K562 (cell line): Measurements from ENCODE around the gene ZNF865. TPM values are rescaled to one million over a fixed set of nuclear protein-coding genes. Genes with fewer than 3 reads are reported as not detected.

ENCODE experiments used
- ARID1B ChIP-seq: fragments of 450-650 bp; IDR thresholded peaks from 2 replicates; pipeline ENCODE4 v1.6.1; 2016; ENCODE audit warnings: antibody characterized with exemption, mild to moderate bottlenecking, inconsistent platforms
- EHMT2 ChIP-seq: fragments of 450-650 bp; IDR thresholded peaks from 2 replicates; pipeline ENCODE4 v1.6.1; 2018; ENCODE audit warnings: antibody characterized with exemption
- FOXJ2 ChIP-seq: fragments of 200-800 bp; sonication (Bioruptor generic); IDR thresholded peaks from 2 replicates; pipeline ENCODE4 v1.6.1; 2016; ENCODE audit warnings: missing genetic modification characterization, missing compliant biosample characterization
- HDAC8 ChIP-seq: fragments of 450-650 bp; IDR thresholded peaks from 2 replicates; pipeline ENCODE4 v1.6.1; 2016; ENCODE audit warnings: mild to moderate bottlenecking, missing genetic modification characterization, moderate library complexity, missing compliant biosample characterization
- HMGN3 ChIP-seq: IDR thresholded peaks from 2 replicates; pipeline ENCODE4 v1.6.1; 2011; ENCODE audit warnings: borderline replicate concordance, low read depth, mild to moderate bottlenecking, mixed read lengths, low read length; ENCODE audit not compliant: insufficient read length; ENCODE audit errors: extremely low read depth
- MCM3 ChIP-seq: fragments of 450-650 bp; IDR thresholded peaks from 2 replicates; pipeline ENCODE4 v1.6.1; 2016
- MEIS2 ChIP-seq: fragments of 450-650 bp; IDR thresholded peaks from 2 replicates; pipeline ENCODE4 v1.6.1; 2014; ENCODE audit warnings: mild to moderate bottlenecking; ENCODE audit not compliant: partially characterized antibody
- MYC ChIP-seq, 2 experiments: fragments of 250-450 bp in 1 of 2; sonication (Bioruptor Pico) in 1 of 2; IDR thresholded peaks; 2 replicates each; pipeline versions ENCODE4 v1.5.1 to v1.6.1; 2012 to 2021; ENCODE audit warnings: low read depth in 2 of 2, borderline replicate concordance in 1 of 2, improper control_type of control experiment in 1 of 2, low read length in 1 of 2, mild to moderate bottlenecking in 1 of 2, moderate library complexity in 1 of 2
- NR3C1 ChIP-seq: sonication (generic); formaldehyde crosslinking; IDR thresholded peaks from 2 replicates; pipeline ENCODE4 v1.8.1; 2022; ENCODE audit warnings: missing genetic modification reagents
- POLR2B ChIP-seq: fragments of 450-650 bp; IDR thresholded peaks from 2 replicates; pipeline ENCODE4 v1.6.1; 2018; ENCODE audit warnings: low read depth; ENCODE audit not compliant: partially characterized antibody
- PRMT5 ChIP-seq: sonication (generic); formaldehyde crosslinking; IDR thresholded peaks from 2 replicates; pipeline ENCODE4 v1.5.0; 2020; ENCODE audit warnings: missing genetic modification reagents
- SIN3B ChIP-seq: fragments of 450-650 bp; IDR thresholded peaks from 2 replicates; pipeline ENCODE4 v1.6.1; 2017; ENCODE audit warnings: low read depth, mild to moderate bottlenecking, moderate library complexity
- ZNF644 ChIP-seq: fragments of 200-800 bp; sonication (Bioruptor generic); IDR thresholded peaks from 2 replicates; pipeline ENCODE4 v1.6.1; 2016; ENCODE audit warnings: low read depth, missing genetic modification characterization, missing compliant biosample characterization
- polyA plus RNA-seq, 8 experiments: library from polyadenylated mRNA; depleted of rRNA in 4 of 8; stranded (reverse) in 5 of 8; unstranded in 3 of 8; fragments of >200 nt; fragmentation: Nextera tagmentation in 2 of 8; fragmentation: Illumina TruSeq in 1 of 8; extraction: Ambion mirVana in 2 of 8; extraction: Trizol in 1 of 8; gene quantifications; 2 replicates each; pipeline versions ENCODE4 v1.2.1 to v1.2.3, GENCODE V29; 2011 to 2014; ENCODE audit warnings: inconsistent platforms in 1 of 8, missing spikeins in 1 of 8
- total RNA-seq, 7 experiments: library from RNA; depleted of rRNA in 6 of 7; stranded (reverse); fragments of >200 nt in 6 of 7; fragmentation: Illumina TruSeq in 2 of 7; extraction: Trizol in 2 of 7; gene quantifications; 2 replicates each; pipeline versions ENCODE4 v1.2.1 to v1.2.3, GENCODE V29; 2011 to 2021; ENCODE audit warnings: low replicate concordance in 1 of 7
- TF ChIP-seq, protein P1 (sequence below): fragments of 250-450 bp; sonication (Bioruptor Pico); IDR thresholded peaks from 2 replicates; pipeline ENCODE4 v1.5.0; 2022; ENCODE audit warnings: mild to moderate bottlenecking
- TF ChIP-seq, protein P2 (sequence below): IDR thresholded peaks from 2 replicates; pipeline ENCODE4 v1.6.1; 2012; ENCODE audit warnings: low read depth, low read length, improper control_type of control experiment, borderline replicate concordance
- TF ChIP-seq, protein P3 (sequence below): fragments of 450-650 bp; IDR thresholded peaks from 2 replicates; pipeline ENCODE4 v1.6.1; 2014; ENCODE audit warnings: low read depth, mild to moderate bottlenecking, moderate library complexity, borderline replicate concordance
- TF ChIP-seq, protein P4 (sequence below): fragments of 450-650 bp; IDR thresholded peaks from 2 replicates; pipeline ENCODE4 v1.6.1; 2016; ENCODE audit warnings: mild to moderate bottlenecking
- TF ChIP-seq, protein P5 (sequence below), 3 experiments: fragments of 200-800 bp in 1 of 3; sonication (Bioruptor generic) in 1 of 3; sonication (generic) in 1 of 3; formaldehyde crosslinking in 1 of 3; IDR thresholded peaks; 2 replicates each; pipeline versions ENCODE4 v1.6.1 to v1.8.0; 2016 to 2022; ENCODE audit warnings: mild to moderate bottlenecking in 2 of 3, missing compliant biosample characterization in 2 of 3, missing genetic modification characterization in 2 of 3, missing genetic modification reagents in 1 of 3

Gene ZNF865
- total and polyA plus RNA-seq, 9 of the 15 experiments (the other 6 are each of a cell fraction or from before 2014, with no cell fraction given) = 0.40 to 18.8 (median 1.6) TPM; not detected in 2

DNA sequence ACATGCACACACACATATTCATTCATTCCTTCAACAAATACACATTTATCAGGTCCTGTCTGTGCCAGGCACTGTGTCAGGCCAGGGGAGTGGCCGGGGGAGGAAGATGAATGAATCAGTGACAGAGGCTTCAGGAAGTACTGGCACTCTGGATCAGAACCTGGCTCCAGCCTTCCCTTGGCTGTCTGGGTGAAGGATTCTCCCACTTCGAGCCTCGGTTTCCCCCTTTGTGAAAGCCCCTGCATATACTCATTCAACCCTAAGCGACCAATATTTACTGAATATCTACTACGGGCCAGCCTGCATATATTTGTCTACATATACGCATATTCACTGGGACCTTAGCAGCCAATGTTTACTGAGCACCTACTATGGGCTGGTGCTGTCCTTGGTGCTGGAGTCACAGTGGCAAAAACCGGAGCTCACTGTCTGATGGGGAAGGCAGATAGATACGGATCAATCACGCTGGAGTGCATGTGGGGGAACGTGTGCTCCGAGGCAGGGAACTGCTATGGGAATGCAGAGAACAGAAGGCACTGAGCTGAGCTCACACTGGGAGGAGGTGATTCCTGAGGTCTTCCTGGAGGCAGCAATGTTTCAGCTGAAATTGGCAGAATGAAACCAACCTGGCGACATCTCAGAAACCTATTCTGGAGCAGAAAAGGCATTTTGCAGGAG is 24.2 kb upstream of the ZNF865 start (continued):
- TF ChIP-seq MYC (IDR thresholded peaks at IDR 0.05; ENCODE audit: low read depth, low read length) (no peak), MYC (CRISPR knock-in tag; IDR thresholded peaks at IDR 0.05; ENCODE audit: borderline replicate concordance, low read depth) (no peak), EHMT2 (peak; percentile 98), PRMT5 (CRISPR knock-in tag) (peak; percentile 91), MEIS2 (peak; percentile 21), HDAC8 (tag) (no peak), HMGN3 (no peak), MCM3 (no peak), SIN3B (no peak), FOXJ2 (tag) (no peak), NR3C1 (CRISPR knock-in tag) (peak; percentile 54; the same call in 1 of the 2 replicates), ARID1B (no peak), ZNF644 (no peak), POLR2B (no peak)
- TF ChIP-seq, protein P1, sequence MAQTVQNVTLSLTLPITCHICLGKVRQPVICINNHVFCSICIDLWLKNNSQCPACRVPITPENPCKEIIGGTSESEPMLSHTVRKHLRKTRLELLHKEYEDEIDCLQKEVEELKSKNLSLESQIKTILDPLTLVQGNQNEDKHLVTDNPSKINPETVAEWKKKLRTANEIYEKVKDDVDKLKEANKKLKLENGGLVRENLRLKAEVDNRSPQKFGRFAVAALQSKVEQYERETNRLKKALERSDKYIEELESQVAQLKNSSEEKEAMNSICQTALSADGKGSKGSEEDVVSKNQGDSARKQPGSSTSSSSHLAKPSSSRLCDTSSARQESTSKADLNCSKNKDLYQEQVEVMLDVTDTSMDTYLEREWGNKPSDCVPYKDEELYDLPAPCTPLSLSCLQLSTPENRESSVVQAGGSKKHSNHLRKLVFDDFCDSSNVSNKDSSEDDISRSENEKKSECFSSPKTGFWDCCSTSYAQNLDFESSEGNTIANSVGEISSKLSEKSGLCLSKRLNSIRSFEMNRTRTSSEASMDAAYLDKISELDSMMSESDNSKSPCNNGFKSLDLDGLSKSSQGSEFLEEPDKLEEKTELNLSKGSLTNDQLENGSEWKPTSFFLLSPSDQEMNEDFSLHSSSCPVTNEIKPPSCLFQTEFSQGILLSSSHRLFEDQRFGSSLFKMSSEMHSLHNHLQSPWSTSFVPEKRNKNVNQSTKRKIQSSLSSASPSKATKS (CRISPR knock-in tag) = no peak
- TF ChIP-seq, protein P2, sequence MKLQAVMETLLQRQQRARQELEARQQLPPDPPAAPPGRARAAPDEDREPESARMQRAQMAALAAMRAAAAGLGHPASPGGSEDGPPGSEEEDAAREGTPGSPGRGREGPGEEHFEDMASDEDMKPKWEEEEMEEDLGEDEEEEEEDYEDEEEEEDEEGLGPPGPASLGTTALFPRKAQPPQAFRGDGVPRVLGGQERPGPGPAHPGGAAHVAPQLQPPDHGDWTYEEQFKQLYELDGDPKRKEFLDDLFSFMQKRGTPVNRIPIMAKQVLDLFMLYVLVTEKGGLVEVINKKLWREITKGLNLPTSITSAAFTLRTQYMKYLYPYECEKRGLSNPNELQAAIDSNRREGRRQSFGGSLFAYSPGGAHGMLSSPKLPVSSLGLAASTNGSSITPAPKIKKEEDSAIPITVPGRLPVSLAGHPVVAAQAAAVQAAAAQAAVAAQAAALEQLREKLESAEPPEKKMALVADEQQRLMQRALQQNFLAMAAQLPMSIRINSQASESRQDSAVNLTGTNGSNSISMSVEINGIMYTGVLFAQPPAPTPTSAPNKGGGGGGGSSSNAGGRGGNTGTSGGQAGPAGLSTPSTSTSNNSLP = no peak
- TF ChIP-seq, protein P3, sequence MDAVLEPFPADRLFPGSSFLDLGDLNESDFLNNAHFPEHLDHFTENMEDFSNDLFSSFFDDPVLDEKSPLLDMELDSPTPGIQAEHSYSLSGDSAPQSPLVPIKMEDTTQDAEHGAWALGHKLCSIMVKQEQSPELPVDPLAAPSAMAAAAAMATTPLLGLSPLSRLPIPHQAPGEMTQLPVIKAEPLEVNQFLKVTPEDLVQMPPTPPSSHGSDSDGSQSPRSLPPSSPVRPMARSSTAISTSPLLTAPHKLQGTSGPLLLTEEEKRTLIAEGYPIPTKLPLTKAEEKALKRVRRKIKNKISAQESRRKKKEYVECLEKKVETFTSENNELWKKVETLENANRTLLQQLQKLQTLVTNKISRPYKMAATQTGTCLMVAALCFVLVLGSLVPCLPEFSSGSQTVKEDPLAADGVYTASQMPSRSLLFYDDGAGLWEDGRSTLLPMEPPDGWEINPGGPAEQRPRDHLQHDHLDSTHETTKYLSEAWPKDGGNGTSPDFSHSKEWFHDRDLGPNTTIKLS = no peak
- TF ChIP-seq, protein P4, sequence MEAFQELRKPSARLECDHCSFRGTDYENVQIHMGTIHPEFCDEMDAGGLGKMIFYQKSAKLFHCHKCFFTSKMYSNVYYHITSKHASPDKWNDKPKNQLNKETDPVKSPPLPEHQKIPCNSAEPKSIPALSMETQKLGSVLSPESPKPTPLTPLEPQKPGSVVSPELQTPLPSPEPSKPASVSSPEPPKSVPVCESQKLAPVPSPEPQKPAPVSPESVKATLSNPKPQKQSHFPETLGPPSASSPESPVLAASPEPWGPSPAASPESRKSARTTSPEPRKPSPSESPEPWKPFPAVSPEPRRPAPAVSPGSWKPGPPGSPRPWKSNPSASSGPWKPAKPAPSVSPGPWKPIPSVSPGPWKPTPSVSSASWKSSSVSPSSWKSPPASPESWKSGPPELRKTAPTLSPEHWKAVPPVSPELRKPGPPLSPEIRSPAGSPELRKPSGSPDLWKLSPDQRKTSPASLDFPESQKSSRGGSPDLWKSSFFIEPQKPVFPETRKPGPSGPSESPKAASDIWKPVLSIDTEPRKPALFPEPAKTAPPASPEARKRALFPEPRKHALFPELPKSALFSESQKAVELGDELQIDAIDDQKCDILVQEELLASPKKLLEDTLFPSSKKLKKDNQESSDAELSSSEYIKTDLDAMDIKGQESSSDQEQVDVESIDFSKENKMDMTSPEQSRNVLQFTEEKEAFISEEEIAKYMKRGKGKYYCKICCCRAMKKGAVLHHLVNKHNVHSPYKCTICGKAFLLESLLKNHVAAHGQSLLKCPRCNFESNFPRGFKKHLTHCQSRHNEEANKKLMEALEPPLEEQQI = no peak
- TF ChIP-seq, protein P5, sequence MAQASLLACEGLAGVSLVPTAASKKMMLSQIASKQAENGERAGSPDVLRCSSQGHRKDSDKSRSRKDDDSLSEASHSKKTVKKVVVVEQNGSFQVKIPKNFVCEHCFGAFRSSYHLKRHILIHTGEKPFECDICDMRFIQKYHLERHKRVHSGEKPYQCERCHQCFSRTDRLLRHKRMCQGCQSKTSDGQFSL (CRISPR knock-in tag; IDR thresholded peaks at IDR 0.05) = no peak; the same call in 1 of the 2 replicates
- TF ChIP-seq, protein P5 (tag; IDR thresholded peaks at IDR 0.05) = no peak
